IMR-90 (cell line): Measurements from ENCODE around the gene ATRNL1. TPM values are rescaled to one million over a fixed set of nuclear protein-coding genes. Genes with fewer than 3 reads are reported as not detected.

ENCODE experiments used
- ATAC-seq: fragments of 200-7000 bp; cut with Tn5 transposase; 2 replicates; pipeline ENCODE4 v1.9.1; 2020; ENCODE audit warnings: low read depth, mild to moderate bottlenecking, moderate library complexity
- BruUV-seq: library from RNA; stranded (reverse); fragments of 400-500 nt; replicated peaks from 2 replicates; lab custom pipeline; 2021; lab: Mats Ljungman, UMichigan
- CTCF ChIA-PET: fragments of 300-600 bp; formaldehyde crosslinking; extraction: SDS; loops from one replicate; lab custom pipeline; 2021; ENCODE audit warnings: antibody characterized with exemption; lab: Yijun Ruan, JAX
- POLR2A ChIA-PET: fragments of 300-600 bp; sonication (Branson Sonifier 250); formaldehyde crosslinking; loops from one replicate; lab custom pipeline; 2022; ENCODE audit warnings: antibody characterized with exemption; ENCODE audit not compliant: unreplicated experiment; lab: Charles Lee
- DNase-seq: peaks from one replicate; pipeline ENCODE4 v3.0.0; 2013
- H2AFZ ChIP-seq: replicated peaks from 2 replicates; pipeline ENCODE3; 2013; ENCODE audit warnings: low read length, mild to moderate bottlenecking; ENCODE audit not compliant: poor library complexity
- H2AK5ac ChIP-seq: 2 replicates; pipeline ENCODE4 v1.6.1; 2013; ENCODE audit warnings: low read depth, low read length, inconsistent platforms
- H2AK9ac ChIP-seq: replicated peaks from 2 replicates; pipeline ENCODE3; 2013; ENCODE audit warnings: mild to moderate bottlenecking, low read depth, low read length, moderate library complexity; ENCODE audit not compliant: poor library complexity
- H2BK120ac ChIP-seq: 2 replicates; pipeline ENCODE4 v1.6.1; 2013; ENCODE audit warnings: low read depth, low read length, inconsistent platforms
- H2BK15ac ChIP-seq: 3 replicates; pipeline ENCODE4 v1.6.1; 2013; ENCODE audit warnings: low read depth, low read length, inconsistent platforms
- H2BK20ac ChIP-seq: 2 replicates; pipeline ENCODE4 v1.6.1; 2013; ENCODE audit warnings: low read depth, mild to moderate bottlenecking, inconsistent platforms, low read length, moderate library complexity
- H2BK5ac ChIP-seq: 2 replicates; pipeline ENCODE4 v1.6.1; 2013; ENCODE audit warnings: mild to moderate bottlenecking, low read depth, low read length, inconsistent platforms; ENCODE audit not compliant: poor library complexity, severe bottlenecking
- H3K14ac ChIP-seq: replicated peaks from 2 replicates; pipeline ENCODE4 v1.6.1; 2013; ENCODE audit warnings: low read depth, low read length, inconsistent platforms
- H3K18ac ChIP-seq: 2 replicates; pipeline ENCODE4 v1.6.1; 2013; ENCODE audit warnings: low read depth, low read length, control low read depth
- H3K23ac ChIP-seq: 2 replicates; pipeline ENCODE4 v1.6.1; 2013; ENCODE audit warnings: low read depth, low read length, inconsistent platforms
- H3K27ac ChIP-seq: 2 replicates; pipeline ENCODE4 v1.5.1; 2013; ENCODE audit warnings: mild to moderate bottlenecking, control low read depth, low read length; ENCODE audit not compliant: insufficient read depth
- H3K27me3 ChIP-seq: 2 replicates; pipeline ENCODE4 v1.6.1; 2013; ENCODE audit warnings: low read length; ENCODE audit not compliant: control insufficient read depth, insufficient read depth
- H3K36me3 ChIP-seq: 2 replicates; pipeline ENCODE4 v1.6.1; 2013; ENCODE audit warnings: low read length, mixed read lengths; ENCODE audit not compliant: control insufficient read depth, insufficient read depth
- H3K4ac ChIP-seq: 2 replicates; pipeline ENCODE4 v1.6.1; 2013; ENCODE audit warnings: low read depth, low read length, inconsistent platforms
- H3K4me1 ChIP-seq: 2 replicates; pipeline ENCODE4 v1.6.1; 2013; ENCODE audit warnings: low read length, mixed read lengths; ENCODE audit not compliant: control insufficient read depth, insufficient read depth
- H3K4me2 ChIP-seq: 2 replicates; pipeline ENCODE4 v1.6.1; 2013; ENCODE audit warnings: low read depth, mild to moderate bottlenecking, control low read depth, low read length, moderate library complexity
- H3K4me3 ChIP-seq: 2 replicates; pipeline ENCODE4 v1.5.1; 2013; ENCODE audit warnings: low read depth, mild to moderate bottlenecking, control low read depth, low read length, moderate library complexity; ENCODE audit not compliant: insufficient read depth
- H3K56ac ChIP-seq: 2 replicates; pipeline ENCODE4 v1.6.1; 2013; ENCODE audit warnings: low read length, inconsistent platforms; ENCODE audit not compliant: insufficient read depth; ENCODE audit errors: extremely low read depth
- H3K79me1 ChIP-seq, 2 experiments: 2 replicates each; pipeline ENCODE4 v1.6.1; 2013; ENCODE audit warnings: low read length in 2 of 2, inconsistent platforms in 1 of 2, low read depth in 1 of 2
- H3K9ac ChIP-seq: 2 replicates; pipeline ENCODE4 v1.6.1; 2013; ENCODE audit warnings: low read depth, low read length, control low read depth
- H3K9me1 ChIP-seq: 2 replicates; pipeline ENCODE4 v1.6.1; 2013; ENCODE audit warnings: low read length, inconsistent platforms; ENCODE audit not compliant: insufficient read depth
- H3K9me3 ChIP-seq: 2 replicates; pipeline ENCODE4 v1.6.1; 2013; ENCODE audit warnings: low read length; ENCODE audit not compliant: control insufficient read depth, insufficient read depth
- H4K20me1 ChIP-seq: 2 replicates; pipeline ENCODE4 v1.6.1; 2013; ENCODE audit warnings: low read length, inconsistent platforms; ENCODE audit not compliant: insufficient read depth
- H4K5ac ChIP-seq: 2 replicates; pipeline ENCODE4 v1.6.1; 2013; ENCODE audit warnings: mild to moderate bottlenecking, low read depth, low read length, control low read depth
- H4K8ac ChIP-seq, 2 experiments: 2 replicates each; pipeline ENCODE4 v1.6.1; 2013; ENCODE audit warnings: low read depth in 2 of 2, low read length in 2 of 2, control low read depth in 1 of 2, inconsistent platforms in 1 of 2
- H4K91ac ChIP-seq: 2 replicates; pipeline ENCODE4 v1.6.1; 2013; ENCODE audit warnings: low read depth, low read length, inconsistent platforms; ENCODE audit not compliant: insufficient read depth
- CEBPB ChIP-seq: IDR thresholded peaks from 2 replicates; pipeline ENCODE4 v1.6.1; 2012; ENCODE audit warnings: low read depth, low read length, improper control_type of control experiment
- MXI1 ChIP-seq: IDR thresholded peaks from 2 replicates; pipeline ENCODE4 v1.6.1; 2012; ENCODE audit warnings: low read depth, mild to moderate bottlenecking, low read length, moderate library complexity, borderline replicate concordance
- RAD21 ChIP-seq: IDR thresholded peaks from 2 replicates; pipeline ENCODE4 v1.6.1; 2012; ENCODE audit warnings: low read length, improper control_type of control experiment
- WGBS, 2 experiments: methylation state at CpG; one replicate each; pipeline versions ENCODE4 v1.1.5 to v1.1.7; 2013; ENCODE audit warnings: missing lambda C conversion rate in 2 of 2; ENCODE audit not compliant: insufficient read length in 1 of 2; ENCODE audit errors: extremely low coverage in 2 of 2; 5-methylcytosine and 5-hydroxymethylcytosine counted together
- dilution Hi-C: fragments of 300-500 bp; cut with HindIII; formaldehyde crosslinking; loops from one replicate; pipeline ENCODE4 v1.14.3; 2018; ENCODE audit warnings: low sequenced_read_pairs; ENCODE audit not compliant: unreplicated experiment
- in situ Hi-C: fragments of 300-500 bp; cut with MboI; formaldehyde crosslinking; loops from 3 replicates; pipeline ENCODE4 v1.14.3; 2019; ENCODE audit warnings: low sequenced_read_pairs, inconsistent platforms, mixed read lengths
- intact Hi-C: fragments of 100-400 bp; cut with micrococcal nuclease; formaldehyde crosslinking; loops from 2 replicates; pipeline ENCODE4 v1.10.0; 2022
- polyA plus RNA-seq, 3 experiments: library from polyadenylated mRNA; depleted of rRNA; stranded (reverse); fragments of >200 nt; gene quantifications; 2 replicates each; pipeline ENCODE4 v1.2.3, GENCODE V29; 2012; ENCODE audit warnings: low replicate concordance in 1 of 3
- total RNA-seq: library from RNA; depleted of rRNA; stranded (reverse); fragments of >200 nt; gene quantifications from 2 replicates; pipeline ENCODE4 v1.2.3, GENCODE V29; 2012

Gene ATRNL1
- total and polyA plus RNA-seq, 2 of the 4 experiments (the other 2 are of a cell fraction) = 0.18 to 0.19 TPM

DNA sequence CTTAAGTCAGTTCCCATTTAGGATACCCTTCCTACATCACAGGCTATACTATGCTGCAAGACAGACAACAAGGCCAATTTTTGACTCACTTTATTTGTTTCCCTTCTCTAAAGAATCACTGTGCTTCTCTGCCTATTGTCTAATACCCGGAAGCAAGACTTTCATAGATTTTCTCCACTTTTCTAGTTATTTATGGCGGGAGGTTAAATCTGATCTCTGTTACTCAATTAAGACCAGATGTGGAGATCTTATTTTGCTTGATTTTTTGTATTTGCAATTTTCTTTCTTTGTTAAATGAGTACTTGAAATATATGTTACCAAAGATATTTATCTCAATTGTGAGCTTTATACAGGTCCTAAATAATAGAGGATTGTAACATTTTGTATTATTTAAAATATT is 511.5 kb downstream of the ATRNL1 start:
- dilution Hi-C loops (no loop called here), intact Hi-C loops (no loop called here), in situ Hi-C loops (no loop called here)
- no peaks in the 10 kb centered on the region for H3K36me3 ChIP-seq
- DNase-seq (no peak), ATAC-seq (no peak)
- H2BK15ac ChIP-seq = no peak overlapping the region
- no peak overlapping the region for H3K4me2 ChIP-seq
- H3K23ac ChIP-seq = no peak overlapping the region
- no CpG with 5 or more reads among the region's 2 CpGs for WGBS, 2 experiments
- no peak overlapping the region for H4K8ac ChIP-seq
- H2BK120ac ChIP-seq = no peak overlapping the region
- no peak overlapping the region for H3K27ac ChIP-seq
- H4K91ac ChIP-seq = no peak overlapping the region
- CTCF ChIA-PET = no interaction called here
- no peak overlapping the region for H2AK5ac ChIP-seq
- H3K56ac ChIP-seq = no peak overlapping the region
- POLR2A ChIA-PET = no interaction called here
- no peaks in the 10 kb centered on the region for H4K20me1 ChIP-seq
- no TSS peak for BruUV-seq
- H3K14ac ChIP-seq = no peak overlapping the region
- no peak overlapping the region for H2BK20ac ChIP-seq
- TF ChIP-seq RAD21 (no peak), MXI1 (no peak), CEBPB (no peak)
- H4K5ac ChIP-seq = no peak overlapping the region
- no peak overlapping the region for H2AK9ac ChIP-seq
- H3K9ac ChIP-seq = no peak overlapping the region
- H3K27me3 ChIP-seq = no peaks in the 10 kb centered on the region
- H3K4me1 ChIP-seq = no peaks in the 10 kb centered on the region
- no peaks in the 10 kb centered on the region for H3K9me1 ChIP-seq
- H3K9me3 ChIP-seq = no peaks in the 10 kb centered on the region
- H2AFZ ChIP-seq = no peak overlapping the region
- H3K4me3 ChIP-seq = no peak overlapping the region
- H3K4ac ChIP-seq = no peak overlapping the region
- no peak overlapping the region for H3K18ac ChIP-seq
- H3K79me1 ChIP-seq = no peaks in the 10 kb centered on the region
- no peak overlapping the region for H2BK5ac ChIP-seq
